Measurements from ENCODE around the gene CHD9.

DNA sequence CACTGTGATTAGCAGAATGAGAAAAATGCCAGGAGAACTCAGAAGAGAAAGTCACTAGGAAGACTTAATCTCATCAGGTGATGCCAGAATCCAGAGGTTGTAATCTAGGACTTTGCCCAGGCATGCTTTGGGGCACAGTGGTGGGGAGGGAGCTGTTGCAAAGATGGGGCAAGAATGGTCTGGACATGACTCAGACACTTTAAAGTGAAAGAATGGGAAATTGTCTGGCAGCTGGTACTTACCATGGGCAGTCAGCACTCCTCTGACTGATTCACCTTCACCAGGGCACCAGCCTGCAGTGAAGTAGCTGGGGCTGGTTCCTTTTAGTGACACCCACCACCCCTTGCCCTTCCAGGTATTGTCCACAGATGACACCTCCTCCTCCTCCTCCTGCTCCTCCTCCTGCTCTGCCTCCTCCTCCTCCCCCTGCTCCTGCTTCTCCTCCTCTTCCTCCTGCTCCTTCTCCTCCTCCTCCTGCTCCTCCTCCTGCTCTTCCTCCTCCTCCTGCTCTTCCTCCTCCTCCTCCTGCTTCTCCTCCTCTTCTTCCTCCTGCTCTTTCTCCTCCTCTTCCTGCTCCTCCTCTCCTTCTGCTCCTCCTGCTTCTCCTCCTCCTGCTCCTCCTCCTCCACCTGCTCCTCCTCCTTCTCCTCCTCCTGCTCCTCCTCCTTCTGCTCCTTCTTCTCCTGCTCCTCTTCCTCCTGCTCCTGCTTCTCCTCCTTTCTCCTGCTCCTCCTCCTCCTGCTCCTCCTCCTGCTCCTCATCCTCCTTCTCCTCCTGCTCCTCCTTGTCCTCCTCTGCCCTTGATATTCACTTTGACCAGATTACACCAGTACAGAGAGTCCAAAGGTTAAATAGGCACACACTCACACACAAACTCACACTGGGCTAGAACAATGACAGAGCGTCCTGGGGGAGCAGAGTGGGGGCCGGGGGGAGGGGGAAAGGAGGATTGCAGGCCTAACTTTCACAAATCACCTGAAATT, 2.0 kb upstream of the CHD9 start, which contains the start of gene CHD9NB:
- TF ChIP-seq, protein P1, sequence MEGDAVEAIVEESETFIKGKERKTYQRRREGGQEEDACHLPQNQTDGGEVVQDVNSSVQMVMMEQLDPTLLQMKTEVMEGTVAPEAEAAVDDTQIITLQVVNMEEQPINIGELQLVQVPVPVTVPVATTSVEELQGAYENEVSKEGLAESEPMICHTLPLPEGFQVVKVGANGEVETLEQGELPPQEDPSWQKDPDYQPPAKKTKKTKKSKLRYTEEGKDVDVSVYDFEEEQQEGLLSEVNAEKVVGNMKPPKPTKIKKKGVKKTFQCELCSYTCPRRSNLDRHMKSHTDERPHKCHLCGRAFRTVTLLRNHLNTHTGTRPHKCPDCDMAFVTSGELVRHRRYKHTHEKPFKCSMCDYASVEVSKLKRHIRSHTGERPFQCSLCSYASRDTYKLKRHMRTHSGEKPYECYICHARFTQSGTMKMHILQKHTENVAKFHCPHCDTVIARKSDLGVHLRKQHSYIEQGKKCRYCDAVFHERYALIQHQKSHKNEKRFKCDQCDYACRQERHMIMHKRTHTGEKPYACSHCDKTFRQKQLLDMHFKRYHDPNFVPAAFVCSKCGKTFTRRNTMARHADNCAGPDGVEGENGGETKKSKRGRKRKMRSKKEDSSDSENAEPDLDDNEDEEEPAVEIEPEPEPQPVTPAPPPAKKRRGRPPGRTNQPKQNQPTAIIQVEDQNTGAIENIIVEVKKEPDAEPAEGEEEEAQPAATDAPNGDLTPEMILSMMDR (IDR thresholded peaks at IDR 0.05): peak in 1 of 3 donors; percentile 57
- TF ChIP-seq POLR2A (IDR thresholded peaks at IDR 0.05): no peak
